SW 1271 (cell line): Measurements from ENCODE around the gene THSD4.
"Not testable (repeated sequence)": the region's sequence is repeated elsewhere in the genome, so short reads cannot be mapped to it uniquely, and the experiment has no call there.

Experiments used
- DNase-seq, 2 experiments: peaks; one replicate each; lab custom pipeline; 2025; lab: John Stamatoyannopoulos, UW

Gene THSD4

DNA sequence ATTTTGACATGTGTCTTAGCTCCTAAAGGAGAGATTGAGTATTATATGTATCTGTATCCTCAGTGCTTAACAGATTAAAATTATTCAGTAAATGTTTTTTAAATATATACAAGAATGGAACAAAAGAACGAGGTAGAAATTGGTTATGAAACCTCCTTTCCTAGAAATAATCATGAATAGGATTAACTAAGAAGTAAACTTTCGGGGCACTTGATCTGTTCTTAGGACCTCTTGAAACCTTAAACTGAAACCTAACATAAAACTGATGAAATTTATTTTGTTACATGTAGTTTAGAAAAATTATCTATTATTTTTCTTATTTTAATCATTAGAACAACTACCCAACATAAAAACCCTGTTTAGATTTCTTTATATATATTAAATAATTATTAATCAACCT, 311.5 kb downstream of the THSD4 start:
- DNase-seq, result no peak

DNA sequence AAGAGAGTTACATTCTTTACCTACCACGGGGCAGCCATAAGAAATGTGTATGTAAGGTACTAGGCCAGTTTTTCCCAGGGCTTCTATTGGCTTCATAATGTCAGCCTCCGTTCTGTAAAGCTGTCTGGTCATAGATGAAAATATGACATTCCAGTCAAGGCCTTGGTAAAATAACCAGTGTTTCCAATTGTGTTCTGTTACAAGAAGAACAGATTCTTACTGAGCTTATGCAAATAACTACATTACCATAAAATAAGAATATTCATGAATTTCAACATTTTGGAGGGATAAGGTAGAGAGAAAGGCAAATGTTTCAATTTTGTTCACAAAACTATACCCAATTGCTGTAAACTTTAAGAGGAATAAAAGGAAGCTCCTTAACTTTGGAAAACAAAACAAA, 315.5 kb downstream of the THSD4 start:
- DNase-seq, result no peak

DNA sequence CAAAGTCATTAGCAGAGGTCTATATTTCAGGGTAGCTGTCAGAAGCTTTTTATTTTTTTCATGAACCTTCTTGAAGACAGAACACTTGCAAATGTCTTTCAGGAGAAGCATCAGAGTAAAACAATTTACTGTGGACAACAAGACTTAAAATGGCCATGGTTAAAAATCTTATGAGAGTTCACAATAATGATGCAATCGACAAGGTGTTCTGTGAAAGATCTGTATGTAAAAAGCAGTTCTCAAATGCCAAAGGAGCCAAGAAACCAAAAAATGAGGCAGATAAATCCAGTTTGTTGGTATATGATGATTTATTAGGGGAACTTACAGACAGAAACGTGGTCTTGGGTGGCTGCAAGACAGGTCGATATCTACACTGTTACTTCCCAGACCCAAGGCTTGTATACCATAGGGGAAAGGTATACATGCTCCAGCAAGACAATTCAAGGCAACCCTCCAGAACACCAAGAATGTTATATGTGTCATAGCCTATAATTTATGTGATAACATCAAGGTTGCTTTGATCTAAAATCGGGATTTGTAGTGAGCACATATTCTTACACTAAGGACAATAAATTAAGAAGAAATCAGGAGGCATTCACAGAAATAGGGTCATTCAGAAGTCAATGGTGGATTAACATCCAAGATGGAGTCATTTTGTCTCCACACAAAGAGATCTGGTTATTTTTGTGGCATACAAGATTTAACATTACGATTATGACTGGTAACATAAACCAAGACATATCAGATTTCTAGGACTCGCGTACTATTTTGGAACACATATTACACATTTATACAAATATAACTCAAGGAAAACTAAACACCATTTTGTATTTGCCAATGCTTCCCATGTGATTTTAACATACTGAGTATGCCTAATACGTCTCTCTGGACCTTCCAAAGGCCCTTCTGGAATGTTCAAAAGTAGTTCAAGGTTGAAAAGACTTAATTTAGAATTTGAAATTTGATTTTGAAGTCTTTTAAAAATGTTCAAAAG, 316.4 kb downstream of the THSD4 start:
- no peak for DNase-seq

DNA sequence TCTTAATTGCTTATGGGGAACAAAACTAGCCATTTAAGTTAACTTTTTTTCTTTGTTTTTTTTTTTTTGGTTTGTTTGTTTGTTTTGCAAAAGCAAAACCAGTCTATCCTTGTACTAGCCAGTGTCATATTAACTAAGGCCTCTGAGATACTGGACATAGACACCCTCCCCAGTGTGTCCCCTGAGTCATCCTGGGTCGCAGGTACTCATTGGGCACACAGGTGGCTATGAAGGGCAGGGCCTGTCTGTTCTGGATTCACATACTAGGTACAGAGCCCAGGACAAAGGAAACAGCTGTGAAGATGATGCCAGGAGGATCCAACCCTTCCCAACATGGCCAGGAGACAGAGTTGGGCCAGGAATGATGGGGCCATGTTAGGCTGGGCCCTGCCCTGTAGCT, 318.1 kb downstream of the THSD4 start:
- no peak for DNase-seq

DNA sequence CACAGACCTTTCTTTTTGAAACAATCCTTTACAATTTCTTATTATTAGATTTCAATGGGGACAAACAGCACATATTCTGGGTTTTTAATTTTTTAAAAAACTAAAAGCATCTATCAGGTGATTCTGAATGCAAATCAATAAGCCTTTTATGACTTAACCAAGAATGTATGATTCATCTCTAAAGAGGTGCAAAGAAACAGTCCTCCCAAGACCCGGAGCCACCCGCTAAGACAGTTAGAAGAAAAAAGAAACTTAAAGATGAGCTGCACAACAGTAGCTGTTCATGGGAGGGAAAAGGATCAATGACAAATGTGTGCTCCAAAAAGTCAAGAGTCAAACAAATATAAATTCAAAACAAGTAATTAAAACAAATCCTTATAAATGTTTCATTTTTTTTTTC, 319.5 kb downstream of the THSD4 start:
- no peak for DNase-seq

DNA sequence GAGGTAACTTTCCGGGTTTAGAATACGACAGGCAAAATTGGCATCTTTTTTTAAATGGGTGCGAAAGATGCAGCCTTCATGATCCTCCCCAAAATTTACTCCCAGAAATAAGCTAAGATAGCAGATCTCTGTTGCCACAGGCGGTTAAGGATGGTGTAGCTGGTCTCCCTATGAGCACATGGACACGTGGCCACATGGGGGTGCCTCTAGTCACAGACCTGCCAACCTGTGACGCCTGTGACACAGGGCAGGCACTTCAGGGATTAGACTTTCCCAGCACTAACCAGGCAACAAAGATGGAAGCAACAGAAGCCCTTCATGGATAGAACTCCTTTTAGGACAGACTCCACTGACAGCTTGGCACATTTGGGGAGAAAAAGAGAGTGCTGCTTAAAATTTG, 320.3 kb downstream of the THSD4 start:
- no peak for DNase-seq

DNA sequence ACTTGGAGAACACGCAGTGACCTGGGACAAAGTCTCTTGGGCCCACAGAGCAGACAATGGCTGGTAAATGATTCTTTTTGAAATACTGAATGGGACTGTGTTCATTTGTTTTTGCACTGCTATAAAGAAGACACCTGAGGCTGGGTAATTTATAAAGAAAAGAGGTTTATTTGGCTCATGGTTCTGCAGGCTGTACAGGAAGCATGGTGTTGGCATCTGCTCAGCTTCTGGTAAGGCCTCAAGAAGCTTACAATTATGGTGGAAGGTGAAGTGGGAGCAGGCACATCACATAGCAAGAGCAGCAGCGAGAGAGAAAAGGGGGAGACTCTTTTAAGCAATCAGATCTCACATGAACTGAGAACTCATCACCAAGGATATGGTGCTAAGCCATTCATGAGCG, 321.6 kb downstream of the THSD4 start:
- no peak for DNase-seq

DNA sequence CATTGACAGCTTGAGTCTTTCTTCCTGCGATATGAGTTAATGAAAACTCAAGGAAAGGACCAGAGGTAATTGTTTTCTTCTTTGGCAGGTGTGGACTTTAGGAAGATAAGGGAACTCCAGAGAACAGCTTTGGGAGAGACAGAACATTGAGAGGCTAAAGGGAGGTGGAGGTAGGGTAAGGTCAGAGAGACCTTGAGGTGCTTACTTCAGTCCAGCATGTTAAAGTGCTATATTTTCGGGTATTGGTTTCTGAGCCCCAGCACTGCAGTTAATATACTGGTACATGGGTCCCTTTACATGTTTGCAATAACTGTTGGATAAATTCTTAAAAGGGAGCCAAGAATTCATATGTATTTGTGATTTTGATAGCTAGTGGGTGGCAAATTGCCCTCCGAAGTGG, 322.1 kb downstream of the THSD4 start:
- no peak for DNase-seq

DNA sequence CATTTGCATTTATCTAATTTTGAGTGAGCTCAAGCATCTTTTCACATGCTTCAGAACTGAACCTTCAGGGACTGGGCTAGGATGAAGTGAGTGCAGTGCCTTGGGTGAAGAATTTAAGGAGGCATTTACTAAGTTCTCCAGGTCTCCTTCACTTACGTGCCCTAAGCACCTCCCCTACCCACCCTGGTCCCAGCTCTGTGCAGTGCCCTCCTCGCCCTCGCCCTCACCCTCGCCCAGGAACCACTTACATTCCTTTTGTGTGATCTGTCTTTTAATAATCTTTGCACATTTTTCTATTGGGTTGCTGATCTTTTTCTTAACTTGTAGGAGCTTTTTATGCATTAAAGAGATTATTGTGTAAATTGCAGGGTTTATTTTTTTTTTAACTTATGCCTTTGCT, 322.6 kb downstream of the THSD4 start:
- DNase-seq, result no peak

DNA sequence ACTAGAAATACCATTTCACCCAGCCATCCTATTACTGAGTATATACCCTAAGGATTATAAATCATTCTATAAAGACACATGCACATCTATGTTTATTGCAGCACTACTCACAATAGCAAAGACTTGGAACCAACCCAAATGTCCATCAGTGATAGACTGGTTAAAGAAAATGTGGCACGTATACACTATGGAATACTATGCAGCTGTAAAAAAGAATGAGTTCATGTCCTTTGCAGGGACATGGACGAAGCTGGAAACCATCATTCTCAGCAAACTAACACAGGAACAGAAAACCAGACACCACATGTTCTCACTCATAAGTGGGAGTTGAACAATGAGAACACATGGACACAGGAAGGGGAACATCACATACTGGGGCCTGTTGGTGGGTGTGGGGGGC, 324.2 kb downstream of the THSD4 start:
- not testable (repeated sequence) for DNase-seq

DNA sequence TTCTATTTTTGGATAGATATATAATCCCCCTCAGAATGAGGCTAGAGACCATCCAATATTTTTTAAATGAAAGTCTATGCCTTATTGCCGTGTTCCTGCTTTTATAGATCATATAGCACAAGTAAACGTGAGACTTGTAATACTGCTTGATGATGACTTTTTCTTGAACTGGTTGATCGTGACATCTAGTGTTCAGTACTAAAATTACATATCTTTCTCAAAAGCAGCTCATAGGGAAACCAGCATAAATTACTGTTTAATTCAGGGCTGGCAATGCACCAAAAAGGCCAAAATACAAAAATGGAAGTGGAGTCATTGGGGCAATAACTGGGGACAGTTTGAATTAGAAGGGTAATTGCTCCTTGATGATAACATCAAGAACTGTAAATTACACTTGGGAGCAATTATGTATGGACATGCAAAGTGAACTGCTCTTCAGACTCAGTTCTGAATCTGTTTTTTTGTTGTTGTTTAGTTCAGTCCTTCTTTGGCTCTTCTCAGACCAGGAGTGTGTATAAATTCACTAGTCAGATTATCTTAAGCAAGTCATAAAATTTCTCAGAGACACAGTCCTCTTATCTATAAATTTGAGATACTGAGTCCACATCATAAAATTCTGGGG, 325.3 kb downstream of the THSD4 start:
- DNase-seq, result peak; percentile 30 to 90

DNA sequence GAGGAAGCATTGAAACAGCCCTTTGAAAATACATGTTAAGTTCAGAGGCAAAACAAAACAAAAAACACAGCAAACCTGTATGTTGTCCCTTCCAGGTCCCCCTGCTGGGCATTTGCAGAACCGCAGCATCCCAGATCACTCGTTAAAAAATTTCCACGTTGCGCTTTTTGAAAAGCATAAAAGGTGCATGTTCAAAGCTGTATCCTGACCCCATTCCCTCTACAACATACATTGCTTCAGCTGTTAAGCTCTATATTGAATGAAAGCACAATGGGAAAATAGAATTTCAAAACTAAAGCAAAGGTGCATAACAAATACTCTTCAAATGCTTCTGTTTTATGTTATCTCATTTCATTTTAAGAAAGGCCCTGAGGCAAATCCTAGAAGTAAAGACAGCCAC, 328.3 kb downstream of the THSD4 start:
- DNase-seq, result peak in 1 of 2 experiments; percentile 48

DNA sequence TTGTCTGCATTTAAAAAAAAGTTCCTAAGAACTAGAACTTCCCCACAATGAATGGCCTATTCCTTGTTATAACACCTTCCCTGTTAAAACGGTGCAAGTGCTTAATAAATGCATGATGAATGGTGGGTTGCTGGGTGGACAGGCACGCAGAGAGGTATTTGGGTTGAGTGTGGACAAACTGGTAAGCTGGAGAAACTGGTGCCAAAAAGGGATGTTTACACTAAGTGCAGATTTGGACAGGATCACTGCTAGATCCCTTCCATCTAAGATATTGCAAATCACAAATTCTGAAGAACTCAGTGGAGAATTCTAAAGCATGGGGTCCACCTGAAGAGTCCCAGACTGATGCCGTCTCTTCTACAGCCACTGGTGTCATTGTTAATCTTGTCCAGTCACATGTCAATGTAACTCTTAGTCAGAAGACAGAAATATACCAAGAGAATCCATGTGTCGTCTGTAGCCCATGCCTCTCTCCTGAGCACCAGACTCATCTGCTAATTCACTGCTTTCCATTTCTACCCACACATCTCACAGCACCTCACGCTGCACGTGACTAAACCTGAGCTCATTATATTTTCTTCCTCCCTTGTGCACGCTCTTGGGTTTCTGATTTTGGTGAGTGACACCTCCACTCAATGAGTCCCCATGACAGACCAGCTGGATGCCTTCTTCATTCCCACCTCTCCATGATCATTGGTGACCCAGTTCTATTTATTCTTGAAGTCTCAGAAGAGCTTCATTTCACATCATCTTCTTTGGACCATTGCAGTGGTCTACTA, 328.9 kb downstream of the THSD4 start:
- no peak for DNase-seq

DNA sequence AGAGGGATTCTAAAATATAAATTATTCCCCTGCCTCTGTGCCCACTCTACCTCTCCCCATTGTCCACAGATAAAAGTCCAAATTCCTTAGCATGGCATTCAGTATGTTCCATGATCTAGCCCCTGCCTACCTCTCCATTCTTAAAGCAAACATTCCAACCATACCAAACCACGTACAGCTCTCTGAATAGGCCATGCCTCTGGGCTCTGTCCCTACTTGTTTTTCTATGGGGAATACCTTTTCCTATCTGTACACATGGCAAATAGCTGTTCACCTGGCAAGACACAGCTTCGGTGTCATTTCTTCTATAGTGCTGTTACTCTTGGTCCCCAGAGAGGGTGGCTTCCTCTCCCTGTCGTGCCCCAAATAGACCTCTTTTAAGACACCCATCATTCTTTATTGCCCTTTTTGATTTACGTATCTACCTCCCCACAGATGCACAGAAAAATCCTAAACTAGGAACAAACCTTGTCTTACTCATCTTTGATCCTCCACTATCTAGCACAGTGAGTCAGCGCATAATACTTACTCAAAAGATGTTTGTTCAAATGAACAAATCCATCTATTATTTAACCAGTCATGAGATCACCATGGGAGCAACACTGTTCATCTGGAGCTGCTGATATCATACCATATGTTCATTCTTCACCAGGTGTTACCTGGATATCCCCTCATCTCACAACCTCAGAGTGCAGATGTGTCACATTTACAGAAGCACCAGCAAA, 329.8 kb downstream of the THSD4 start:
- DNase-seq, result no peak

DNA sequence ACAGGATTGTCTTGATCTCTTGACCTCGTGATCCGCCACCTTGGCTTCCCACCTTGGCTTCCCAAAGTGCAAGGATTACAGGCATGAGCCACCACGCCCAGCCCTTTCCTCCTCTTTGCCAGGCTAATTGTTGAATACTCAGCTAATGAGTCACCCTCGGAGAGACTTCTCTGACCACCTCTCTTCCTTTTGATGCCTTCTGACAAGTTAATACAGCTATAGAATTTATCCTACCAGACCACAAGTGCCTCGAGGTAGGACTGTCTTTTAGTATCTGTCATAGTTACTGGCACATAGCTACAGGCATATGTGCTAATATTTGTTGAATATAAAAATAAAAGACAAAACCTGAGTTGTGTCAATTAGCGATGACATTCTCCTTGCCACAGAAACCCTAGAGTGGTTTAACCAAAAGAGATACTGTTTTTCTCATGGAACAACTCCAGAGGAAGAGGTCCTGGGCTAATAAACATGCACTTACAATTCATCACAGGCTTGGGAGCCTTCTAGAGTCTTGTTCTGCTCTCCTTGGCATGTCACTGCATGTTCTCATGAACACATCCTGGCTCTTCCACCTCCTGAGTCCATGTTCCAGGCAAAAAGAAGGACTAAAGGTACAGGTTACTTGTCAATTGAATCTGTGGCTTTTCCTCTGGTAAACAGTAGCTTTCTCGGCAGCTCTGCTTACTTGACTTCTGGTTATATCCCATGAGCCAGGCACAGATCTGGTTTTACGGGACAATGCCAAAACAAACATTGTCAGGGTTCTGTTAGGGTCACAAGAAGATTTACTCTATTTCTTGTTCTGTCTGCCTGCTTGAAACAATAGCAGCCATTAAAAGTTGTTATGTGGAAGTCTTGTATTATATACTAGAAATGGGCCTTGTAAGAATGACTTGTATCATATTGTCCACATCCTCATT, 332.3 kb downstream of the THSD4 start:
- peak in 1 of 2 experiments; percentile 70 for DNase-seq

DNA sequence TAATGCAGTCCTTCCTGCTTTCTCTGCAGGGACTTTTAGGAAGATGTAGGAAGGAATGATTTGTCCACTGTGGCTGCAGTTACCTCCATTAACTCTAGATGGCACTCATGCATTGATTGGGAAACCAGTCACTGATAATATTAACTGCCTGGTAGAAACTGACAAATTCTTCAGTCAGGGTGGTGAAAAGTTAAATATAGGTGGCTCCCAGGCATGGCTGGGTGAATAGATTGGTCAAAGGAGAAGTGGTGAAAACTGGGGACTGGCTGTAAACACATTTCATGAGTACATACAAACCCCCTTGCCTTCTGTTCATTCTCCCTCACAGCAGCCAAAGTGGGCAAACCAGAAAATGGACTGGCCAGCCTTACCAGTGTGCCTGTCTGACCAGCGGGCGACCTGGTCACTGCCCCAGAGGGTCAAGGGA, 333.4 kb downstream of the THSD4 start:
- peak in 1 of 2 experiments; percentile 64 for DNase-seq

DNA sequence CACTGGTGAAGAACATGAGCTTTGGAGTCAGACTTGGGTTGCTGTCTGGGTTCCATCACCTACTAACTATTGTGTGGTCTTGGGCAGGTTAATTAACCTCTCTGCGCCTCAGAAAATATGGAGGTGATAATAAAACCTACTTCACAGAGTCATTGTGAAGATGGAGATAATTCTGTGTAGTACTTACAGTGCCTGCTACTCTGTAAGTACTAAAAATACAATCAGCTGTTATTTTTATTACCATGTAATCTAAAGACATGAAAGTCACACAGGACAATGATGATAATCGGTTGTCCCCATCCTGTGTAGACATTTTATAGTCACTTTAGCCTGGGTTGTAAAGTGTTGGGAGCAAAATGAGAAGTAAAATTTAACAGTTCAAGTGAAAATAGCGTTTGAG, 334.1 kb downstream of the THSD4 start:
- no peak for DNase-seq

DNA sequence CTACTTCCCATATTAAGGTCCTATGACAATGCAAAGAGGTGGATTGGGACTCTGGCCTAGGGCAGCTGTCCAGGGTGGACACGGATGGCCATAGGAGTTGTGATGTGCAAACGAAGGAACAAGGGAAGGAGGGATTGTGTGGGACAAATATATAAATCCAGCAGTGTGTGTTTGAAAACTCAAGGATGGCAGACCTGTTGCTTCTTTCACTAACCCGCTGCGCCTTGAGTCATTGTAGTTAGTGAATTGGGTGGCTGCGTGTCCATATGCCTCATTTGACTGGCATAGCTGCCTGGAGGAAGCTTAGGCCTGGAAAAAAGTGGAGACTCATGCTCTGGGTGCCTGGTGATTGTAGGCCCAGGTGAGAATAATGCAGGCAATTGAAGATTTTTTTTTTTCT, 334.7 kb downstream of the THSD4 start:
- no peak for DNase-seq

DNA sequence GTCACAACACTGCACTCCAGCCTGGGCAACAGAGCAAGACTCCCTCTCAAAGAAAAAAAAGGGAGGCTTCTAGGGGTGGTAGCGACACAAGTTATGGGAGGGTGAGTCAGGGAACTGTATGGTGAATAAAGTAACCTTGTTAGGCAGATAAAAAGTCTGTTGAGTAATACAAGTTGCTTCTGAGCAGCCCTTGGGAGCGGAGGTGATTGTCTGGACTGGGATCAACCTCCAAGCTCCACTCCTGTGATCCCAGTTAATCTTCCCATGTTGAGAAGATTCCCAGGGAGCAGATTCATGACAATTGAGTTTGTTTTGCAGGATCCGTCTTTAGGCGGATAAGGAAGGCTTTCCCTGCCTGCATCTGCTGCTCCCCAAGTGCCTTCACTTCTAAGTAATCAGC, 335.9 kb downstream of the THSD4 start:
- no peak for DNase-seq

DNA sequence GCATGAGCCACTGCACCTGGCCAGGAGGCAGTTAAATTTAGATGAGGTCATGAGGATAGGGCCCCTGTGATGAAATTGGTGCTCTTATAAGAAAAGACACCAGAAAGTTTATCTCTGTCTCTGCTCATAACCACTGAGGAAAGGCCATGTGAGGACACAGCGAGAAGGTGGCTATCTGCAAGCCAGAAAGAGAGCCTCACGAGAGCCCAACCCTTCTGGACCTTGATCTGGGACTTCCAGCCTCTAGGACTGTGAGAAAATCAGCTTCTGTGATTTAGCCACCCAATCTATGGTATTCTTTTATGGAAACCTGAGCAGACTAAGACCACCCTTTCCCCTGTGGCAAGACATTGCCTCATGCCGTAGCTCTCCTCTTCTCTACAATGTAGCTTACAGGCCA, 337.6 kb downstream of the THSD4 start:
- no peak for DNase-seq

DNA sequence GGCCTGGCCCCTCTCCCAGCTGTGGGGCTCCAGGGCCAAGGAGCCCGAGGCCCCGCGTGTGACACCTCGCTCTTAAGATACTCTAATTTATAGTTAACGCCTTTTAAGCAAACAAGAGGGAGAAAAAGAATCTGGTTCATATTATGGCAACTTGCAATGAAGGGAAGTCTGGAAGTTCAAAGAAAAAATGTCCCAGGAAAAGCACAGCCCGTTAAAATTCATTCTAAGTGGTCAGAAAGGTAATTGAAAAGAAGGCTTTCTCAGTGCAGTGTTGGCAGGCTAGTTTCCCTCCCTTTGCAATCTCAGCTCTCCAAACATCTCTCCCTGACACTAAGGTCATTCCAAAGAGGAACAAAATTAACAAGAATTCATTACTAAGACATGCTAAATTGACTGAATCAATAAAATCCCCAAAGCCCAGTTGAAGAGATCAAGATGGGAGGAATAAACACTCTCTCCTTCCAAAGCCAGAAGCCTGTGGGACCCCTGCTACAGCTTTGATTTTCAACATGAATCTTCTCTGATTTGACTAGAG, 339.3 kb downstream of the THSD4 start:
- DNase-seq, result no peak
